ENCODE data around the gene TLCD3B.

- no peak for TF ChIP-seq CTCF (IDR thresholded peaks at IDR 0.05; ENCODE audit: poor library complexity, severe bottlenecking)
- TF ChIP-seq TAF1 (IDR thresholded peaks at IDR 0.05; ENCODE audit: low read depth), result no peak
- TF ChIP-seq EZH2 (IDR thresholded peaks at IDR 0.05; ENCODE audit: borderline replicate concordance, insufficient read depth, low read length, poor library complexity, severe bottlenecking), result no peak
- TF ChIP-seq SMC3 (conservative IDR thresholded peaks at IDR 0.05; ENCODE audit: poor library complexity), result no peak
- TF ChIP-seq RAD21 (conservative IDR thresholded peaks at IDR 0.05), result no peak
- TF ChIP-seq REST (IDR thresholded peaks at IDR 0.05; ENCODE audit: borderline replicate concordance), result no peak
- no peak for TF ChIP-seq POLR2AphosphoS5 (IDR thresholded peaks at IDR 0.05)
- TF ChIP-seq EP300 (conservative IDR thresholded peaks at IDR 0.05; ENCODE audit: poor library complexity, severe bottlenecking), result no peak
- no peak for TF ChIP-seq MXI1 (conservative IDR thresholded peaks at IDR 0.05; ENCODE audit: poor library complexity, severe bottlenecking)
Observed at GRCh38 chr16:29989111-29989858, 41.8 kb downstream of the TLCD3B start.

Data from neural cell (in vitro differentiated cells).